ENCODE measurements around the gene NDUFC1.
A peak's percentile ranks its signal among the peaks of the same experiment; 100 is the strongest.
"Not testable (repeated sequence)": the region's sequence is repeated elsewhere in the genome, so short reads cannot be mapped to it uniquely, and the experiment has no call there.

NDUFC1 gene

DNA sequence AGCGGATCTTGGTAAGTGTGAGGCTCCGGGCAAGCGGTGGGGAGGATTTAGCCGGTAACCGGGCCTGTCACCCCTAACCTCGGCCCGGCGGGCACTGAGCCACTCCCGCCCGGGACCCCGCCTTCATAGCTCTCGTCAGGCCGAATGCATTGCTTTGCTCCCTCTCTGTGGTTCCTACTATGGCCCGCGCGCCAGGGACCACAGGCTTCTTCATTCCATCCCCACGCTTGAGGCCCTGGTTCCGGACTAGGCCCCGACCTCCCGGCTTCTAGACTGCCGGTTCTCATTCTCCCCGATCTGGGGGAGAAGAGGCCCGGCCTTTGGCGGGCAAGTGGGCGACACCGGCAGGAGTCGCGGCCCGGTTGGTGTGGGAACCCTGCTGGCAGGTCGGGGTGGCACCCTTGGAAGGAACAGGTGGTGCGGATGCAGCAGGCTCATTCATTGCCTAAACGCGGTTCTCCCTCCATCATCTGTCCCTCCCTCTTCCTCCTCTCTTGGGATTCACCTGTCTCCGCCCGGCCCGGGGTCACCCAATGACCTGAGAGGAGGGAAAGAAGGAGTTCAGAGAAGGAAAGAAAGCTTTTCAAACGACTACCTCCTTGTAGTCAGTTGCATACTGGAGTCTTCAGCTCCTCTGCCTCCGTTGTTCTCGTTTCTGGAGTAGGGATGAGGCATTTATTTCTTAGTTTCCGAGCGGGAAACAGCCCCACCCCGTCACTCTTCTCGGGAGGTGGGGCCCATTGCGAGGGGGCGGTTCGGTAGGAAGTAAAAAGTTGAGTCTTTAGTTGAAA is at the start of gene NDUFC1:
TSS of gene NDUFC1 (minus strand) at position 657 of the 791 bp plus-strand sequence. CDS start 6,679 bp downstream, outside the sequence.
- DNase-seq (ENCODE audit: low read depth in 2 of 3, low spot score in 2 of 3), result peak; percentile 31 to 36 (median 31)

DNA sequence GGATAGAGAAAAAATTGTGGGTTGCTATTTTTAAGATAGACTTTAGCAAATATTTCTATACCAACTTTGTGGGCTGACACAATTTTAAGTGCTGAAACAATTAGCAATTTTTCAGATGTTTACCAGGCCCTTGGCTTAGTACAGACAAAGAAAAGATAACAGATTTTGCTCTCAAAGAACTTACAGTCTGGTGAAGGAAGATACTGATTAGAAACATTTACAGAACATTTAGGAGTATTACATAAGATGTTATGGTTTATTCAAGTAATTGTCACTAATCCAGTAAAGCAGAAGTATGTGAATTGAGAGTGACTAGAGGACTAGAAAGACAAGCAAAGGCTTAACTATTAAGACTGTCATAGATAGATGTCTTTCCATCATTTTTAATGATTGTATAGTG is 35.3 kb upstream of the NDUFC1 start:
- no peak for DNase-seq (ENCODE audit: low read depth in 2 of 3, low spot score in 2 of 3)

DNA sequence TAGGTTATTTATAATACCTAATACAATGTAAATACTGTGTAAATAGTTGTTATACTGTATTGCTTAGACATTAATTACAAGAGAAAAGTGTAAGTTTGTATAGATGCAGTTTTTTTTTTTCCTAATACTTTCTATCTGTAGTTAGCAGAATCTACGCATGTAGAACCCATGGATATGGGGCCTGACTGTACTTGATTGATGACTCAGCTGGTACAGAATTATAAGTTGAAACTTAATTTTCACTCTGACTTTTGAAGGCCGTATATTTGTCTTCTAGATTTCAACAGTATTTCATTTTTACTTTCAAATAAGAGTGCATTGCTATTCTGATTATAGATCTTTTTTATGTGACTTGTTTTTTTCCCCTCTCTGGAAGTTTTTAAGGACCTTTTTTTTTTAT is 30.8 kb upstream of the NDUFC1 start:
- DNase-seq (ENCODE audit: low read depth in 2 of 3, low spot score in 2 of 3), result no peak

DNA sequence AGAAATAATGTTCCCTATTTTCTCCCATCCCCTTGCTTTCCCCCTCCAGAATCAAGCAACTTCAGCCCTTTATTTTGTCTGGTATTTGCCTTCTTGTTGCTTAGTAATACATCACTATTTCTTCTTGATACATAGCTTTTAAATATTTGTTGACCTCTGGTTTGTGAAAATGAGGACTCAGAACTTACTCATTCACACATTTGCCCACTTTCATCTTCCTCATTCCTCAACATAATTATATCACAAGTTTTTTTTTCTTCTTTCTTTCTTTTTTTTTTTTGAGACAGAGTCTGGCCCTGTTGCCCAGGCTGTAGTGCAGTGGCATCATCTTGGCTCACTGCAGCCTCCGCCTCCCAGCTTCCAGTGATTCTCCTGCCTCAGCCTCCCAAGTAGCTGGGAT is 28.9 kb upstream of the NDUFC1 start:
- DNase-seq (ENCODE audit: low read depth in 2 of 3, low spot score in 2 of 3), result no peak

DNA sequence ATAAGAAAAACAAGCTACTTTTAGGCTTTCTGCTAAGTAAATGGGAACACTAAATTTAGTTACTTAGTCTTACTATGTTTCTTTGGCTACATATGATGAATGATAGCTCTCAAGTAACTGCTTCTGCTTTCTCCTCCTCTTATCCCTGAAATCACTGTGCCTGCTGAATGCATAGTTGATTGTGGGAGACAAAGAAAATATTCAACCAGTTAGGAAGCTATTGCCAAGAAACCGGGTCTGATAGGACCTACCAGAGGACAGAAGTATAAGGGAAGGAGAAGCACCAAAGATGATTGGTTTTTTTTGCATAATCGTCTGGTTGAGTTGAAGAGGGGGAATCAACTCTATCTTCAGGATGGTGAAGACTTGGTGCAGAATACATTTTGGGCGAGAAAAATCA is 28.0 kb upstream of the NDUFC1 start:
- no peak for DNase-seq (ENCODE audit: low read depth in 2 of 3, low spot score in 2 of 3)

DNA sequence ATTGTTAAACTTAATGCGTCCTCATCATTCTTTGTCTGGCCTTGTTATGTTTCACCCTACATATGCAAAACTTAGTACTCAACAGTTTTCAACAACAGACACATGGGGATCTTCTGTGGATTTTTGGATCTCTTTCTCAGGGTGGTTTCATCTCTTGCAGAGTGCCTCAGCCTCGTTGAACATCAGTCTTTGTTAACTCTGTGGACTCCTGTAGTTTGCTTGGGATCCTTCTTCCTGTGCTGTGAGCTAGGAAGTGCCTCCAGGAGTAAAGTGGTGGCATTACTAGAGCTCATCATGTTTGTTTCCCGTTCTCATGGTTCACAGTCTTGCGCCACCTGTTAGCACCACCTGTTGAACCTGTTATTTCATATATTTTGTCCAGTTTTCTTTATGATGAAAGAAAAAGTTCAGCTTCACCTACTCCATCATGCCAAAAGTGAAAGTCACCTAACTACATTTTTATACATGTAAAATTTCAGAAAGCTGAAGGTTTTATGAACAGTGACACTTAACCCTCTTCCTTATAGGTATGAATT is 27.5 kb upstream of the NDUFC1 start:
- DNase-seq (ENCODE audit: low read depth in 2 of 3, low spot score in 2 of 3), result no peak

DNA sequence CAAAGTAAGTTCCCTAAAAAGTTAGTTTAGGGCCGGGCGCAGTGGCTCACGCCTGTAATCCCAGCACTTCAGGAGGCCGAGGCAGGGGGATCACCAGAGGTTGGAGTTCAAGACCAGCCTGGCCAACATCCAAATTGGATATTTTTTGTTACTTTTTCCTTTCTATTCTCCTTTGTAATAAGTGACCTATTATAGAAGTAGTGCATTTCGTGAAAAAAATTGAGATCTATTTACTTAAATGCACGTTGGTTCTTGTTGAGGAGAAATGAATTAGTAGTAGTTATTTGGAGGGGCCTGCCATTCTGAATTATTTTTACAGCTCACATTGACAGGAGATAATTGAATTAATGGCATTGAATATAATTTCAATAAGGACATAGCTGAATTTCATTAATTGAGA is 22.3 kb upstream of the NDUFC1 start:
- no peak for DNase-seq (ENCODE audit: low read depth in 2 of 3, low spot score in 2 of 3)

DNA sequence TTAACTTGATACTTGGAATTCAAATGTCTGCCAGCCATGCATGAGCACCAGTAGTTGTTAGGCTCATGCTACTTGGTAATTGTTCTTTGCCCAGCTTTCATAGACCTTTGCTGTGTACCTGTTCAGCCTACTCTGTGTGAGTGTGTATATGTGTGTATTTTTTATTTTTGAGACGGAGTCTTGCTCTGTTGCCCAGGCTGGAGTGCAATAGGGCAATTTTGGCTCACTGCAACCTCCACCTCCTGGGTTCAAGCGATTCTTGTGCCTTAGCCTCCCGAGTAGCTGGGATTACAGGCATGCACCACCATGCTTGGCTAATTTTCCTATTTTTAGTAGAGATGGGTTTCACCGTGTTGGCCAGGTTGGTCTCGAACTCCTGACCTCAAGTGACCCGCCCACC is 20.3 kb upstream of the NDUFC1 start:
- DNase-seq (ENCODE audit: low read depth in 2 of 3, low spot score in 2 of 3), result not testable (repeated sequence)

DNA sequence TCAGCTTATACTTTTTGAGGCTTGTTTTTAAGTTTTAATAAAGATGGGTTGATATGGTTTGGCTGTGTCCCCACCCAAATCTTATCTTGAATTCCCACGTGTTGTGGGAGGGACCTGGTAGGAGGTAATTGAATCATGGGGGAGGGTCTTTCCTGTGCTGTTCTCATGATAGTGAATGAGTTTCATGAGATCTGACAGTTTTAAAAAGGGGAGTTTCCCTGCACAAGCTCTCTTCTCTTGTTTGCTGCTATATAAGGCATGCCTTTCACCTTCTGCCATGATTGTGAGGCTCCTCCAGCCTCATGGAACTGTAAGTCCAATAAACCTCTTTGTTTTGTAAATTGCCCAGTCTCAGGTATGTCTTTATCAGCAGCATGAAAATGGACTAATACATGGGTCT is 19.8 kb upstream of the NDUFC1 start:
- DNase-seq (ENCODE audit: low read depth in 2 of 3, low spot score in 2 of 3), result not testable (repeated sequence)

DNA sequence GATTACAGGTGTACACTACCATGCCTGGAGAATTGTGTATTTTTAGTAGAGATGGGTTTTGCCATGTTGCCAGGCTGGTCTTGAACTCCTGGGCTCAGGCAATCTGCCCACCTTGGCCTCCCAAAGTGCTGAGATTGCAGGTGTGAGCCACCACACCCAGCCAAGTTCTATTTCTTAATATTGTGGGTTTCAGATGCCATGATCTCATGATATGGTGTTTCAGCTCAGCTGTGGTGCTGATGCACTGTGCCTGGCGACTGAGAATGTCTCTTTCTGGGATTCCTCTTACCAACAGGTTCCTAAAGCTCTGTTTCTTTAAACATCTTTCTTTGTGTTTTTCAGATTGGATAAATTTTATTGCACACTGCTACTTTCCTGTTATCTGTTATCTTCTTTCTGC is 17.3 kb upstream of the NDUFC1 start:
- no peak for DNase-seq (ENCODE audit: low read depth in 2 of 3, low spot score in 2 of 3)

DNA sequence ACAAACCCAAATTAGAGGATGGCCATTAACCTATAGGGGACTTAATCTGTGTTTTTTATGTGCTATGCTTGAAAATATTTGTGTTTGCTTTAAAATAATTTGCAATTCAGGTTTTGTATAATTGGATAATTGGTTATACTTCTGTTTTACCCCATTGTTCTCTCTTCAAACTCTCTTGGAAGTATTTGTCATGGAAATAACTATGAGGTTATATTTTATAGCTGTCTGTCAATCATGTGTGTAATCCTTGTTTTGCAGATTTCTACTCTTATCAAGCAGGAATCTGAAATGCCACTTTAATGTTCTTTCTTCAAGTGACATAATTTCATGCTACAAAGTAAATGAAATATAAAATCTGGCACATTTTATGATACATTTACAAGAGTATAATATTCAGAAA is 15.4 kb upstream of the NDUFC1 start:
- no peak for DNase-seq (ENCODE audit: low read depth in 2 of 3, low spot score in 2 of 3)

DNA sequence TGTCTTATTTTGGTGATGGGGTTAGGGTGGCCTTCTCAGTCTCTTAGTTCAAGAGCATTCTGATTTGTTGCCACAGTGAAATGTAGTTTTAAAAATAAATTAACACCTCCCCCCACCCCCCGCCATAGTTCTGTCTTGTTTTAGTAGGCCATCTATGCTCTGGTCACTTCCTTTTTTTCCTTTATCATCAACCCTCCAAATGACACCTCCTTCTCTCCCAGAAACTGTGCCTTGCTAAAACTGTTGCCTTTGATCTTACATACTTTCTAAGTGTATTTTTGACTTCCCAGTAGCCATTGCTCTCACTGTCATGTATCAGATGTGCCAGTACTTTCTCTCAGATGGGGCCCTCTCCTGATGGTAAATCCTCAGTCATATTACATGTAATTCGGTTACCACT is 14.5 kb upstream of the NDUFC1 start:
- DNase-seq (ENCODE audit: low read depth in 2 of 3, low spot score in 2 of 3), result no peak

DNA sequence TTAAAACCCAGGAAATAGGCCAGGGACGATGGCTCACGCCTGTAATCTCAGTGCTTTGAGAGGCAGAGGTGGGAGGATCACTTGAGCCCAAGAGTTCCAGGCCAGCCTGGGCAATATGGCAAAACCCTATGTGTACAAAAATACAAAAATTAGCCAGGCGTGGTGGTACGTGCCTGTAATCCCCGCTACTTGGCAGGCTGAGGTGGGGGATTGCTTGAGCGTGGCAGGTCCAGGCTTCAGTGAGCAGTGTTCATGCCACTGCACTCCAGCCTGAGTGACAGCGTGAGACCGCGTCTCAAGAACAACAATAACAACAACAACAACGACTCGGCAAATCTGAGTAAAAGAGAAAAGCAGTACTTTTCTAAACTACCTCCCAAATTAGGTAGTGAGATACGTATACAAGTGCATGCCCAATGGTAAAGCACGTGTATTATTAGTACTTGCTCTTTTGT is 13.0 kb upstream of the NDUFC1 start:
- no peak for DNase-seq (ENCODE audit: low read depth in 2 of 3, low spot score in 2 of 3)

DNA sequence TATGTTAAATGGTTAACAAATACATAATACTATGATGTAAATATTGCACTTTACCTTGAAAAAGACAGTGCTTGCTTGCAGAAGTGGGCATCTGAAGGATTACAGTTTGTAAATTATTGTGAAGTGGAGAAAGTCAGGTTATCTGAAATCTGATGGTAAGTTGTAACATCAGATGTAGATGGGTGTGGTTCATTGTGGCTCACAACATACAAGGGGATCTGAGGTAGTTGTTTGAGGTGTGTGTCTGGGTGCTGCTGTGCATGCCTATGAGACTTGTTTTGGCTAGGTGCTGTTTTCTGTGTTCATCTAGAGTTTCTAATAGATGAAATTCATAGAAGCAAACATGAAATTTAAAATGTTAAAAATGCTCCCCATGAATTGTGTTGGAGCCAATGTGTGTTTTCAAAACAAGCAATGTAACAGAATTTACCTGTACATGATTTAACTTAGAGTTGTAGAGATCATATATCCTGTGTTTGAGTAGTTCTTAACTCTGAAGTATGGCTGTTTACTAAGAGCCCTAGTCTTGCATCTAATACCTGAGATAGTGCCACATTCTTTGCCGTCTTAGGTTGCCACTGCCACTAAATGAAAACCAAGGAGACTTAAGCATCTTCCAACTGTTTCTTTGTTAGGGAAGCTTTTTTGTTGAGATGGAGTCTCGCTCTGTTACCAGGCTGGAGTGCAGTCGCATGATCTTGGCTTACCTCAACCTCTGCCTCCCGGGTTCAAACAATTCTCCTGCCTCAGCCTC is 11.9 kb upstream of the NDUFC1 start:
- no peak for DNase-seq (ENCODE audit: low read depth in 2 of 3, low spot score in 2 of 3)

DNA sequence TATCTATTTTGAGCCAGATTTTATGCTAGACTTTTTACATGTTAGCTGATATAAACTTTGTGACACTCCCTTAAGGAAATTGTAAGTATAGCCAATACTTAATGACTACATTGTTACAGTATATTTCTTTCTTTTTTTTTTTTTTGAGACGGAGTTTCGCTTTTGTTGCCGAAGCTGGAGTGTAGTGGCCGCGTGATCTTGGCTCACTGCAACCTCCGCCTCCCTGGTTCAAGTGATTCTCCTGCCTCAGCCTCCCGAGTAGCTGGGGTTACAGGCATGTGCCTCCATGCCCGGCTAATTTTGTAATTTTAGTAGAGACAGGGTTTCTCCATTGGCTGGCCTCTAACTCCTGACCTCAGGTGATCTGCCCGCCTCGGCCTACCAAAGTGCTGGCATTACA is 11.1 kb upstream of the NDUFC1 start:
- not testable (repeated sequence) for DNase-seq (ENCODE audit: low read depth in 2 of 3, low spot score in 2 of 3)

DNA sequence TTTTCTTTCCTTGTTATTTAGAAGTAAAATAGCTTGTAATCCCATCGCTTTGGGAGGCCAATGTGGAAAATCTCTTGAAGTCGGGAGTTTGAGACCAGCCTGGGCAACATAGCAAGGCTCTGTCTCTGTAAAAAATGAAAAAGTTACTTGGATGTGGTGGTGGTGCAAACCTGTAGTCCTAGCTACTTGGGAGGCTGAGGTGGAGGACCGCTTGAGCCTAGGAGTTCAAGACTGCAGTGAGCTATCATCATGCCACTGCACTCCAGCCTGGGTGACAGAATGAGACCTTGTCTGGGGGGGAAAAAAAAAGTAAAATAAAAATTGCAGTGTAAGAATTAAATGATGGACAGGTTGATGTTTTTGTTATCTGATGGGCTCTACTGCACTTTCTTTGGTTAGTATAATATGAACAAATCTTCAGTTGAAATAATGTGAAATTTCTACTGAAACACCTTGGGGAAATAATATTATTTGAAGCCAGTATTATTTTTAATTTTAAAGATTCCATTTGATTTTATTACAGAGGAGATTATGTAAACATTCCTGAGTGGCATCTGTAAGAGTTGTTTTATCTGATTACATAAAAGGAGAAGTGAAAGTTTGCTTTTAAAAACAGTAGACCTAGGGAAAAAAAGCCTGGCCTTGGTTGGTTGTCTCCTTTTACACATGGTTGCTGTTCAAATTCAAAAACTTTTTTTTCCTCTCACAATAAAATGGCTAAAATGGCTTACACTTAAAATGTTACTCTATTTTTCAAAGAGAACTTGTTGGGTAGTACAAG is 10.5 kb upstream of the NDUFC1 start:
- no peak for DNase-seq (ENCODE audit: low read depth in 2 of 3, low spot score in 2 of 3)

DNA sequence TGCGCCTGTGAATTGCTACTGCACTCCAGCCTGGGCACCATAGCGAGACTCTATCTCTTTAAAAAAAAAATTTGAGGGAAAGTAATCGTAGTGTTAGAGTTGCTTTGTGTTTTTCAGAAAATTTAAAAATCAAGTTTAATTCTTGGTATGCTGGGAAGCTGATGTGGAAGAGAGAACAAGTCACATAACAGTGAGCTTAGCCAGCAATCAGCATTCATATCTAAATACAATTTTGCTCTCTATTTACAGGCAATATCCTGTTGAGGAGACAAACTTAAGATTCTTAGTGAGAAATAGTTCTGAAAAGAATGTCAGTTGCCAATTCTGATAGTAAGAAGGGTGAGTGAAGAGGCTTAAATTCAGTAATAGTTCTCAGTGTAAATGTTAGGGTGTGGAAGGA is 9.6 kb upstream of the NDUFC1 start:
- DNase-seq (ENCODE audit: low read depth in 2 of 3, low spot score in 2 of 3), result no peak

DNA sequence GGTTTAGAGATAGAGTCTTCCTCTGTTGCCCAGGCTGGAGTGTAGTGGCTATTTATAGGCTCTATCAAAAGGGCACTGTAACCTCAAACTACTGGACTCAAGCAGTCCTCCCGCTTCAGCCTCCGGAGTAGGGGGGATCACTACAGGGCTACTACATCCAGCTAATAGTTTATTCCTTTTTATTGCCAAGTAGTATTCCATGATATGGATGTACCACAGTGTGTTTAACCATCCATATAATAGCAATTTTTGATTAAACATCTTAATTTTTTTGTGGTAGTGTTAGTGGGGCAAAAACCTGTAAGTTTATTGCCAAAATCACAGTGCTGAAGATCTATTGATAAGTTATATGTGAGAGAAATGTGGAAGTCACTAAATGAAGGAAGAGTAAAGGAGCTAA is 2.6 kb upstream of the NDUFC1 start:
- no peak for DNase-seq (ENCODE audit: low read depth in 2 of 3, low spot score in 2 of 3)

DNA sequence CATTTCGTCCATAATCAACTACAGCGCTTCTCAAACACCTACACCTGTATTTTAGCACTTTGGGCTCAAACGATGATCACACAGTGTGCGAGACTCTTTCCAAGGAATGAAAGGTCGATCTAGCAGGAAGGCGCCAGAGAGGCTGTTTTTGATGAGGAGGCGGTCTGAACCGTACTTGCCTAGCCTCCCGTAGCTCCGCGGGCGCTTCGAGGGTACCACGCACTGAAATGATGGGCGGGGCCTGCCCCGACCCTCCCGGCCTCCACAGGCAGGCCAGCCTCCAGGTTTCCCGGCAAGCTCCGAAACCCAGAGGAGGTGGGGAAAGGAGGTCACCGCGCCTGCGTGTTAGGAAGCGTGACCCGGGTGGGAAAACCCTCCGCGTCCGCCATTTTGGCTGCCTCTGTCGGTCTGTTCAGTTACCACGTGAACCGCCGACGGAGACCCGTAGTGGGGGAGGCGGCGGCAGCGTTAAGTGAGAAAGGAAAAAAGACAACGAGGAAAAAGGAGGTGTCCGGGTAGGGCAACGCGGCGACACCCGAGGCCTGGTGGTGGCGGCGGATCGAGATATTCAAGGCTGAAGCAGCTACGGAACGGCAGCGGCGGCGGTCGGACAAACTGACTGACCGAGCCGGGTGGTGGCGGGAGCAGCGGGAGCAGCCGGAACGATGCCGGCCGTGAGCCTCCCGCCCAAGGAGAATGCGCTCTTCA is 1.0 kb downstream of the NDUFC1 start, which contains the start of gene NAA15:
TSS of gene NAA15 (plus strand) at position 393 of the 708 bp plus-strand sequence. CDS start at position 666, 273 bp downstream.
- DNase-seq (ENCODE audit: low read depth in 2 of 3, low spot score in 2 of 3), result peak; percentile 87 to 97 (median 93)

DNA sequence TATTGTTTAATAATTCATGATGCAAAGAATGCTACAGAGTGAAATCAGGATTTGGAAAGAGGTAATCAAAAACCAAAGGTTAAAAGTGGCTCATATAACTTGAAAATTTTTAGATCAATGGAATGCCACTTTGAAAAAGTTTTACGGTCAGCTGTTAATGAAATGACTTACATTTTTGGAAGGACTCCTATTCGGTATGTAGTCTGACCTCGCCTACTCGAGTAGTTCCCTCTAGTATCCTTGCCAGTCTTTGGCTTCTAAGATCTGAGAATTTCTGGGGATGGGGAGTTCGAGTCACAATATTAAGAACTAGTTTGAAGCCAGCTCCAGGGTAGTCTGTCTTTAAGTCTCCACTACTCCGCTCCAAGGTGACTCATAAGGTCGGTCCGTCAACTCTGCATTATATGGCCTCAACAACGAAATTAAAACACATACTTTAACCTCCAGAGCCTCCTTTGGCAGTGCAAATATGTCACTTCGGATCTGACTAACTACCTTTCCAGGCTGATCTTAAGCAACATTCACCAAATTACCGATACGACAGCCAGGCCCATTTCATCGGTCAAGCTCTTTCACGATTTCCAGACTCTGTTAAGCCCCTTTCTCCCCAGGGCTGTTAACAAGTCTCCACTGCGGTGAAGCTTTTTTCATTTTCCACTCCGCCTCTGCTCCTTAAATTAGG is 1.7 kb downstream of the NDUFC1 start:
- no peak for DNase-seq (ENCODE audit: low read depth in 2 of 3, low spot score in 2 of 3)
